ENCODE measurements around the gene C20orf173. TPM values are rescaled to one million over a fixed set of nuclear protein-coding genes. Genes with fewer than 3 reads are reported as not detected.

C20orf173 gene
- total RNA-seq, 1 donor from 2014 or later: not detected

GRCh38 chr20:35490736-35491181 is 38.7 kb downstream of the C20orf173 start:
- Histone ChIP-seq H3K9ac (ENCODE audit: low read length) (no peak overlapping the region), H3K4me2 (ENCODE audit: low read length) (no peak overlapping the region), H3K9me3 (ENCODE audit: insufficient read depth, low read depth, low read length) (no peaks in the 10 kb centered on the region), H3K4me1 (ENCODE audit: insufficient read depth, low read length) (no peaks in the 10 kb centered on the region), H3K79me2 (ENCODE audit: insufficient read depth, low read length) (no peaks in the 10 kb centered on the region), H3K27me3 (ENCODE audit: insufficient read depth, low read length) (no peaks in the 10 kb centered on the region), H2AFZ (ENCODE audit: low read depth, low read length) (no peak overlapping the region), H3K4me3 (ENCODE audit: insufficient read depth, low read depth, low read length) (no peak overlapping the region), H3K27ac (ENCODE audit: low read depth, low read length) (no peak overlapping the region), H4K20me1 (ENCODE audit: insufficient read depth, low read length) (peaks cover 5% of the 10 kb centered on the region), H3K36me3 (ENCODE audit: insufficient read depth, low read length) (peaks cover 45% of the 10 kb centered on the region)
- Mint-ChIP-seq H3K27me3 (ENCODE audit: low read depth, unreplicated experiment) (no peaks in the 10 kb centered on the region), H3K27ac (ENCODE audit: unreplicated experiment) (no peak overlapping the region), H3K4me3 (ENCODE audit: unreplicated experiment) (no peak overlapping the region), H3K36me3 (ENCODE audit: low read depth, unreplicated experiment) (peaks cover 53% of the 10 kb centered on the region), H3K4me1 (ENCODE audit: low read depth, unreplicated experiment) (no peaks in the 10 kb centered on the region), H3K9me3 (ENCODE audit: unreplicated experiment) (no peaks in the 10 kb centered on the region)
- TF ChIP-seq, protein P1, sequence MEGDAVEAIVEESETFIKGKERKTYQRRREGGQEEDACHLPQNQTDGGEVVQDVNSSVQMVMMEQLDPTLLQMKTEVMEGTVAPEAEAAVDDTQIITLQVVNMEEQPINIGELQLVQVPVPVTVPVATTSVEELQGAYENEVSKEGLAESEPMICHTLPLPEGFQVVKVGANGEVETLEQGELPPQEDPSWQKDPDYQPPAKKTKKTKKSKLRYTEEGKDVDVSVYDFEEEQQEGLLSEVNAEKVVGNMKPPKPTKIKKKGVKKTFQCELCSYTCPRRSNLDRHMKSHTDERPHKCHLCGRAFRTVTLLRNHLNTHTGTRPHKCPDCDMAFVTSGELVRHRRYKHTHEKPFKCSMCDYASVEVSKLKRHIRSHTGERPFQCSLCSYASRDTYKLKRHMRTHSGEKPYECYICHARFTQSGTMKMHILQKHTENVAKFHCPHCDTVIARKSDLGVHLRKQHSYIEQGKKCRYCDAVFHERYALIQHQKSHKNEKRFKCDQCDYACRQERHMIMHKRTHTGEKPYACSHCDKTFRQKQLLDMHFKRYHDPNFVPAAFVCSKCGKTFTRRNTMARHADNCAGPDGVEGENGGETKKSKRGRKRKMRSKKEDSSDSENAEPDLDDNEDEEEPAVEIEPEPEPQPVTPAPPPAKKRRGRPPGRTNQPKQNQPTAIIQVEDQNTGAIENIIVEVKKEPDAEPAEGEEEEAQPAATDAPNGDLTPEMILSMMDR (IDR thresholded peaks at IDR 0.05; ENCODE audit: insufficient read depth, low read depth, low read length): no peak
- TF ChIP-seq EZH2 (IDR thresholded peaks at IDR 0.05; ENCODE audit: insufficient read depth, low read length): no peak
- FAIRE-seq: no peak
- no peak for DNase-seq (ENCODE audit: low read depth)

DNA sequence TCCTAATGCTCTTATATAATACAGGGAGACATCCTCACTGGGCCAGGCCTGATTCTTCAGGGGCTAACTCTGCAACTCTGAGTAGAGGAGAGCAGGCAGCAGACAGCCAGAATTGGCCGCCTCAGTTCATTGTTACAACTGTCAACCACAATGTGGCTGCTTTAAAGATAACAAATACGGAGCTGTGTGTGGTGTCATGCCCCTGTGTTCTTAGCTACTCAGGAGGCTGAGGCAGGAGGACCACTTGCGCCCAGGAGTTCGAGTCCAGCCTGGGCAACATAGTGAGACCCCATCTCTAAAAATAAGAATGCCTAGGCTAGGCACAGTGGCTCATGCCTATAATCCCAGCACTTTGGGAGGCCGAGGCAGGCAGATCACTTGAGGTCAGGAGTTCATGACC is 39.7 kb downstream of the C20orf173 start:
- DNase-seq (ENCODE audit: low read depth) (no peak), FAIRE-seq (no peak)
- H4K20me1 ChIP-seq (ENCODE audit: insufficient read depth, low read length): peaks cover 5% of the 10 kb centered on the region
- H3K9me3 ChIP-seq (ENCODE audit: insufficient read depth, low read depth, low read length): no peaks in the 10 kb centered on the region
- H3K4me2 ChIP-seq (ENCODE audit: low read length): no peak overlapping the region
- H3K36me3 ChIP-seq (ENCODE audit: insufficient read depth, low read length): peaks cover 39% of the 10 kb centered on the region
- Mint-ChIP-seq H3K36me3 (ENCODE audit: low read depth, unreplicated experiment) (peaks cover 48% of the 10 kb centered on the region), H3K4me3 (ENCODE audit: unreplicated experiment) (no peak overlapping the region), H3K27me3 (ENCODE audit: low read depth, unreplicated experiment) (no peaks in the 10 kb centered on the region), H3K27ac (ENCODE audit: unreplicated experiment) (no peak overlapping the region), H3K4me1 (ENCODE audit: low read depth, unreplicated experiment) (no peaks in the 10 kb centered on the region), H3K9me3 (ENCODE audit: unreplicated experiment) (no peaks in the 10 kb centered on the region)
- no peak overlapping the region for H3K27ac ChIP-seq (ENCODE audit: low read depth, low read length)
- no peak overlapping the region for H2AFZ ChIP-seq (ENCODE audit: low read depth, low read length)
- no peak overlapping the region for H3K4me3 ChIP-seq (ENCODE audit: insufficient read depth, low read depth, low read length)
- no peaks in the 10 kb centered on the region for H3K27me3 ChIP-seq (ENCODE audit: insufficient read depth, low read length)
- TF ChIP-seq, protein P1 (IDR thresholded peaks at IDR 0.05; ENCODE audit: insufficient read depth, low read depth, low read length): no peak
- TF ChIP-seq EZH2 (IDR thresholded peaks at IDR 0.05; ENCODE audit: insufficient read depth, low read length): no peak
- no peaks in the 10 kb centered on the region for H3K79me2 ChIP-seq (ENCODE audit: insufficient read depth, low read length)
- no peaks in the 10 kb centered on the region for H3K4me1 ChIP-seq (ENCODE audit: insufficient read depth, low read length)
- H3K9ac ChIP-seq (ENCODE audit: low read length): no peak overlapping the region

- no peak overlapping the region for H3K4me2 ChIP-seq (ENCODE audit: low read length)
- FAIRE-seq: no peak
- TF ChIP-seq EZH2 (IDR thresholded peaks at IDR 0.05; ENCODE audit: insufficient read depth, low read length): no peak
- TF ChIP-seq, protein P1 (IDR thresholded peaks at IDR 0.05; ENCODE audit: insufficient read depth, low read depth, low read length): no peak
- peaks cover 5% of the 10 kb centered on the region for H4K20me1 ChIP-seq (ENCODE audit: insufficient read depth, low read length)
- no peaks in the 10 kb centered on the region for H3K4me1 Mint-ChIP-seq (ENCODE audit: low read depth, unreplicated experiment)
- no peaks in the 10 kb centered on the region for H3K27me3 Mint-ChIP-seq (ENCODE audit: low read depth, unreplicated experiment)
- H3K9me3 ChIP-seq (ENCODE audit: insufficient read depth, low read depth, low read length): no peaks in the 10 kb centered on the region
- H3K27ac ChIP-seq (ENCODE audit: low read depth, low read length): no peak overlapping the region
- no peaks in the 10 kb centered on the region for H3K79me2 ChIP-seq (ENCODE audit: insufficient read depth, low read length)
- H3K9me3 Mint-ChIP-seq (ENCODE audit: unreplicated experiment): peaks cover 5% of the 10 kb centered on the region
- no peak for DNase-seq (ENCODE audit: low read depth)
- peaks cover 47% of the 10 kb centered on the region for H3K36me3 Mint-ChIP-seq (ENCODE audit: low read depth, unreplicated experiment)
- H3K4me1 ChIP-seq (ENCODE audit: insufficient read depth, low read length): no peaks in the 10 kb centered on the region
- no peaks in the 10 kb centered on the region for H3K27me3 ChIP-seq (ENCODE audit: insufficient read depth, low read length)
- peaks cover 30% of the 10 kb centered on the region for H3K36me3 ChIP-seq (ENCODE audit: insufficient read depth, low read length)
- no peak overlapping the region for H2AFZ ChIP-seq (ENCODE audit: low read depth, low read length)
- no peak overlapping the region for H3K4me3 ChIP-seq (ENCODE audit: insufficient read depth, low read depth, low read length)
- no peak overlapping the region for H3K9ac ChIP-seq (ENCODE audit: low read length)
- H3K4me3 Mint-ChIP-seq (ENCODE audit: unreplicated experiment): no peak overlapping the region
- H3K27ac Mint-ChIP-seq (ENCODE audit: unreplicated experiment): no peak overlapping the region
Measured at GRCh38 chr20:35487479-35487878, 42.0 kb downstream of the C20orf173 start.

Measured in astrocyte (in vitro differentiated cells and primary cell).